Fibroblast of upper back skin (primary cell): Measurements from ENCODE around the gene TSPYL4.
"Not testable (repeated sequence)": the region's sequence is repeated elsewhere in the genome, so short reads cannot be mapped to it uniquely, and the experiment has no call there.

Source experiments
- DNase-seq: peaks from one replicate; pipeline ENCODE4 v3.0.0-alpha.2; 2013

Gene TSPYL4

DNA sequence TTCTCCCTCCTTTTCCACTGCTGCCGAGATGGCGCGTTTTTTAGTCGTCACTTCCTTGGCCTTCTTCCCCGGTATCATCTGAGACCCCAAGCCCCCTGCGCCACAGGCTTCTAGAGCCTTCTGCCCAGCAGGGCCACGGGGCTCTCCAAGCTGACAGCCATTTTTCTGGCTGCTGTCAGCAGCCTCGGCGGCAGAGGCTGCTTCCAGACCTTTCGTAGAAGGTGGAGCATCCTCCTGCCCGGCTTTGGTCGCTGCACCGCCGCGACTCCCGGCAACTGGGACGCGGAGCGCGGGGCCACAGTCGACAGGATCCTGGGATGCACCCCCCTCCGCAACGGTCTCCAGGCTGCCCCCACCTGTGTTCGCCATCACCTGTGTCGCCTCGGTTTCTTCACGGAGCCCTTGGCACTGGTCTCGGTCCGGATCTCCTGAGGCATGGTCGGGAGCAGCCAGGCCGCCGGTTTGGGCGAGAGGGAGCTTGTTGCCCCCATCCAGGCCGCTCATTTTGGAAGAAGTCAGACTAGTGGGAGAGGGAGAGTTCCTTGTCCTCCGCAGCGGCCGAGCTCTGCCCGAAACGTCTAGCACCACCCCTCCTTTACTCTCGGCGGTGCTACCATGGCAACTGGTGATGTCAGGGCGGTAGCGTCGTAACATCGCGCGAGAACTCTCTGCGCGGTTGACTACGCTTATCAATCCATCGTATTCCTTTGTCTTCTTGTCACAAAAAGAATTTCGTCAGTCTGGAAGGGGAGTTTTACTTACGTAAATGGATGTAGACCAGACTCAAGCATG is at the start of gene TSPYL4:
Gene TSPYL4 (minus strand): TSS at position 571 of the 792 bp plus-strand sequence. CDS start 67 bp downstream, at position 504.
- peak; percentile 98 for DNase-seq

DNA sequence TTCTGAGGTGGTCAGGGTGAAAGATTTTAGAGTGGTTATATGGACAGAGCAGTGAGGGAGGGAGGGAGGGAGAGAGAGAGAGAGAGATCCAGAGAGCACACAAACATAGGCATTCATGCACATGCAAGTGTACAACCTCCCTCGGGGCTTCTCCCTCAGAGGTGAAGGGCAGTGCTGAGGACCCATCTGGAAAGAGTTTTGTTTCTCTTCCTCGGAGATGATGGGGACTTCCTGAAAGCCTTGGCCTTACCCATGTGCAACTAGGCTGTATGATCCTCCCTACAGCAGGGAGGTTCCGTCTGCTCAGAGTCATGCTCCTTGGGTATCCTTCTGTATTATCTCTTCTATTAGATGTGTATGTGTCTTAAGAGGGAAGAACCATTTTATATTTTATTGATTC is 47.2 kb upstream of the TSPYL4 start:
- DNase-seq, result no peak

DNA sequence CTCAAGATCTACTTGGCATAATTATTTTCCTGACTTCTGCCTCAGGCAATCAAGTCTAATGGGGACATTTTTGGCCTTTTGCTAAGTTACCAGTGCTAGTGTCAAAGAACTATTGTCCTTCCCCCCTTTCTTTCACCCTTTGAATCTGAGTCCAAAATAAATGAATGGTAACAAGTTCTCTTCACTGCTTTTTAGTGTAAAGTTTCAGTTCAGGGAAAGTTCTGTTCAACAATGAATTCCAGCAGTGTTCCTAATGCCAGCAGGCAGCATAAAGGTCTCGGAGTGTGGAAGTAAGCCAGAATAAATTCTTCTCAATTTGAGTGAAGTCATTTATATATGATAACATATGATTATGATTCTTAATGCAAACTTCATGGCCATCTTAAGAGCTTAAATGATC is 46.7 kb upstream of the TSPYL4 start:
- DNase-seq, result no peak

DNA sequence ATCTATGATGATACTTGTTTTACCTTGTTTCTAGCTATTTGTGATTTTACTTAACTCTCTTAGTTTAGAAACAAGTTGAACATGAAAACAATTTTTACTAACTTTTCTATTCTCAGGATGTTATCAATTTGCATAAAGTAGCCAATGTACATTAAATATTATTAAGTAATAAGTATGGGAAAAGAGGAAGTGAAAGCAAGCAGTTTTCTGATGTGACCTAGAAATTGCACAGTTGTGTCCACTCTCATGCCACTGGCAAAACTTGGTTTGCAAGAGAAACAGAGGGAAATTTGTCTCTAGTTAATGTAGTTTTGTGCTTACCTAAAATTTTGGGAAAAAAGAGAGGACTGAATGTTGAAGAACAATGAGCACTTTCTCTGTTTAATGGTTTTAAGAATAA is 45.1 kb upstream of the TSPYL4 start:
- DNase-seq, result no peak

DNA sequence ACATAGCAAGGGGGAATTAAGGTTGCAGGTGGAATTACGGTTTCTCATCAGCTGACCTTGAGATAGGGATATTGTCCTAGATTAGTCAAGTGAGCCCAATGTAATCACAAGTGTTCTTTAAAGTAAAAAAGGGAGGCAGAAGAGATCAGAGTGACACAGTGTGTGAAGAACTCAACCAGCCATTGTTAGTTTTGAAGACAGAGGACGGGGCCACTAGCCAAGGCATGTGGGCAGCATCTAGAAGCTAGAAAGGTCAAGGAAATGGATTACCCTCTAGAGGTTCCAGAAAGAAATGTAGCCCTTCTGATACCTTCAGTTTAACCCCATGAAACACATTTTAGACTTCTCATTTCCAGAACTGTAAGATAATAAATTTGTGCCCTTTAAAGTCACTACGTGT is 44.4 kb upstream of the TSPYL4 start:
- DNase-seq, result no peak

DNA sequence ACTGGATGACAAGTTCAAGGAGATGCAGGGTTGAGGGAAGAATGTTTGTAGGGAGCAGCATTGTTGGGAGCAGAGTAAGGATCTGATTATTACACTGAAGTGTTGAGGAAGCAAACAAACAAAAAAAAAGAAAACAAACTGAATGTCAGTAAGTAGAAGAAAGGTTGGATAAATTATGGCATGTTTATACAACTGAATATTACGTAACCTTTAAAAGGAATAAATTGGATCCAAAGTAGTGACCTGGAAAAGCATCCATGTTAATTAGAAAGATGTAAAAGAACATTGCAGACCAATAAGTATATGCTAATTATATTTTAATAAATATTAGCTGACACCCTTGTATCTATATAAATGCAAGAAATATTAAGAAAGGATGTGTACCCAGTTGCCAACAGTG is 38.7 kb upstream of the TSPYL4 start:
- no peak for DNase-seq

DNA sequence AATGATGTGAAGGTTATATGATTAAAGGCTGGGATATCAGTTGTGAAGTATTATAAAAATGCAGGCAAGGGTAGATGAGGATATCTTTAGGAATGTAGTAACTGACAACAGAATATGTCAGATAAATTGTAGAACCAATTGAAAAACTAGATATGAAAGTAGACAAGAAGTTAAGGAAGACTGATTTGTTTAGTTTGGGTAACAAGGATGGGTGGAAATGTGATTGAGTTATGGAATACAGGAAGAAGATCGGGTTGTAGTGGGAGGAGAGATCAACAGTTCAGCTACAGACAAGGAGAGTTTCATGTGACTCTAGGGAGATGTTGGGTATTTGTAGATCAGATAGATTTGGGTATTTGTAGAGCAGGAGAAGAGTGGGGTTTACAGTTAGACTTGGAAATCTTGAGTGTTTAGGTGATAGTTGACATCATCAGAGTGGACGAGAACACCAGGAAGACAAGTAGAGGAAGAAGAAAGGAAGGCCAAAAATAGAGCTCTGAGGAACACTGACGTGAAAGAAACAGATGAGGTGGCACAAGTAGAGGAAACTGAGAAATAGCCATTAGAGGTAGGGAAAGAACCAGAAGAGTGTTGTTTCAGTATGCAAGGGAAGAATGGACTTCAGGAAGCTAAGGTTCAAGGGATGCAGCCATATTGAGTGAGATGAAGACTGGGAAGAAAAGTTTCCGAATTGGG is 38.0 kb upstream of the TSPYL4 start:
- DNase-seq, result peak; percentile 44

DNA sequence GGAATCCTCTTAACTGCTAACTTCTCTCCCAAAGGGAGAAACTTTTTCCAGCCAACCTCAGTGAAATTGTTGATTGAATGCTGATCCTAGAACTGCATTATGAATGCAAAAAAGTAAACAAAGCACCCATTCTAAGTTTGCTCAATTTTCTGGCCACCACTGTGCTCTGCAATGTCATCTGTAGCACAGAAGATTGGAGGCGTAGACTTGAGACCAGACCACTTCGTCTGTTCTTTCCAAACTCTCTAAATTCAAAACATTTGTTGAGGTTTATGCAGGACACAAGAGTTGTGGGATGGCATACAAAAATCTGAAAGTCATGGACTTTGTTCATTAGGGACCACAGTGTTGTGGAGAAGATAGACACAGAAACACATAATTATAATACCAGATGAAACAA is 36.9 kb upstream of the TSPYL4 start:
- no peak for DNase-seq

DNA sequence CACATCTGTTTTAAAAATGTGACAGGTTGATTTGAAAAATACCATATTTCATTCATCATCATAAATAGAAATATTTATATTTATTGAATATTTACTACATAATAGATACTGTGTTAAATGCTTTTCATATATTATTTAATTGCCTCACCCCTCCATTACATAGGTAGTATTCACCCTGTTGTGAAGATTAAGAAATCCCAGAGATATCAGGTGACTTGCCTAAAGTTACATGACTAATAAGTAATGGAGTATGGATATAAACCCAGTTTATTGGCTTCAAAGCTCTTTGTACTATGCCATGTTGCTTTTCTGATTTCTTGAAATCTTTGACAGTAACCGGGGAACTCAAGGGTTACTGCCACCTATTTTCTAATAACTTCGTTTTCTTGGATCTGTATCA is 36.0 kb upstream of the TSPYL4 start:
- DNase-seq, result no peak

DNA sequence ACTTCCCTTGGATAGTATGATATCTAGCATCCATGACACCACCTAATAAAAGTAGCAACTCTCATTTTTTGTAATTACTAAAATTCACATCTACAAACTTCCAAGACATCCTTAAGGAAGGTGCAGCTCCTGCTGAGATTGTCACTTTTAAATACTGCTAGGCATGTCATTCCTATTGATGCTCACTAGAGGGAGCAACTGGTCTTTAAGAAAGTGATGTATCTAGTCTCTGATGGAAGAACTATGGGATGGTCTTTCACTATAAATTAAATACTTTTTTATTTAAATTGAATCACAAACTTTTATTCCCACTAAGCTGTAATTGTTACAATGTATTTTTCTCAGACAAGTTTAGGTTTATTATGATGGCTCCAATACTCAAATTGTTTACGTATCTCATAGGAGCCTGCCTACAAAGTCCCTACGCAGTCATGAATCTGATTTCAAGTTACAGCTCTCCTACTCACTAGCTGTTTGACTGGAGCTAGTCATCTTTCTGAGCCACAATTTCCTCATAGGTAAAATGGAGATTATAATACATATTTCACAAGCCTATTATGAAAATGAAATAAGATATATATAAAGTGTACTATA is 33.9 kb upstream of the TSPYL4 start:
- DNase-seq, result peak; percentile 61

DNA sequence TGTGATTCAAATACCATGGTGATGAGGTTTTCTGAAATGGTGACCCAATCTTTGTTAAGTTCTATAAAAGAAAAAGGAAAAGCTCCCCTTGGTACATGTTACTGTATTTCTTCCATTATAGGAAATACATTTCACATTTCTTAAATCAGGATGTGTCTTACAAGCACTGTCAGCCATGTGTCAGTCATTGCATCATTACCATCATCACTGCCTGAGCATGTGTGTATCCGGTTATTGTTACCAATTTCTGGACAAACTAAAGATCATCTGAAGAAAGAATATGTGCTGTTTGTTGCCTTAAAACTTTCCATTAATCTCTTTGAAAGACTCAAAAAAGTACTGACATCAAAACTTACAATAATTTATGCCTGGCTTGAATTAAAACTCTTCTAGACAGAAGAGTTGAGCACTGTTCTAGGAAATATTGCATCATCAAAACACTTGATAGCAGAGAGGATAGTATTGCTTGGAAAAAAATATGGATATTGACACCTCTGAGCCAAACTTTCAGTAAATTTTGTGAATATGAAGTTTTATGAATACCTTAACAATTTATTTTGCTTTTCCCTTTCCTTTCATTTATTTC is 33.0 kb upstream of the TSPYL4 start:
- DNase-seq, result peak; percentile 44

DNA sequence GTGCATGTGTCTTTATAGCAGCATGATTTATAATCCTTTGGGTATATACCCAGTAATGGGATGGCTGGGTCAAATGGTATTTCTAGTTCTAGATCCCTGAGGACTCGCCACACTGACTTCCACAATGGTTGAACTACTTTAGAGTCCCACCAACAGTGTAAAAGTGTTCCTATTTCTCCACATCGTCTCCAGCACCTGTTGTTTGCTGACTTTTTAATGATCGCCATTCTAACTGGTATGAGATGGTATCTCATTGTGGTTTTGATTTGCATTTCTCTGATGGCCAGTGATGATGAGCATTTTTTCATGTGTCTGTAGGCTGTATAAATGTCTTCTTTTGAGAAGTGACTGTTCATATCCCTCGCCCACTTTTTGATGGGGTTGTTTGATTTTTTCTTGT is 31.1 kb upstream of the TSPYL4 start:
- not testable (repeated sequence) for DNase-seq

DNA sequence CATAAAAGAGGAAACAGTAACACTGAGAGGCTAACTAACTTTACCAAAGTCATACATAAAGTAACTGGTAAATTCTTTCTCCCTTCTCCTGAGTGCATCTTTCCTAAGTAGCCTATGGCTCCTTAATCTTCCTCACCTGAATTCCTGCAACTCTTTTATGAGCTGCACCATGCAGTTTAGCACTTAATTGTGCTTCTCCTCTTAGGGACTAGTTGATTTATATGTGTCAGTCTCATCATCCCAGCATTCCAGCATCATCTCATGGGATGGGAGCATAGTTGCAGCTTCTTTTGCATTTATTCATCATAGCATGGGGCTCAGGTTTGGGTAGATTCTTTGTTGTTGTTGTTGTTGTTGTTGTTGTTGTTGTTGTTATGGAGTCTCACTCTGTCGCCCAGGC is 29.3 kb upstream of the TSPYL4 start:
- DNase-seq, result no peak

DNA sequence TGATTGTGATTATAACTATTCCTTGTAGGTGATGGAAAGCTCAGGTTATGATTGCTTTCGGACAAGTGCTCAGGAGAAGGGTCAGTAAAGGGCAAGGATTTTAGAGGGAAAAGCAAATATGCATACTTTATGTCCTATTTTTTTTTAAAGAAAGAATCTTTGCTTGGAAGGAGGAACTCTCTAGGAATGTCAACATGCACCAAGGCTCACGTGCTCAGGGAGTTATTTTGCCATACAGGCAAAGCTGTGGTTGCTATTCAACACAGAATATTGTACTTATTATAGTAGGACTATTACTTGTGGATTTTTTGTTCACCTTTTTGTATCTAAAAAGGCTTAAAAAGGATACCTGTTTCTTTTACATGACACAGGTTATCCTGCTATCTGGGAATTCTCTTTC is 28.8 kb upstream of the TSPYL4 start:
- no peak for DNase-seq

DNA sequence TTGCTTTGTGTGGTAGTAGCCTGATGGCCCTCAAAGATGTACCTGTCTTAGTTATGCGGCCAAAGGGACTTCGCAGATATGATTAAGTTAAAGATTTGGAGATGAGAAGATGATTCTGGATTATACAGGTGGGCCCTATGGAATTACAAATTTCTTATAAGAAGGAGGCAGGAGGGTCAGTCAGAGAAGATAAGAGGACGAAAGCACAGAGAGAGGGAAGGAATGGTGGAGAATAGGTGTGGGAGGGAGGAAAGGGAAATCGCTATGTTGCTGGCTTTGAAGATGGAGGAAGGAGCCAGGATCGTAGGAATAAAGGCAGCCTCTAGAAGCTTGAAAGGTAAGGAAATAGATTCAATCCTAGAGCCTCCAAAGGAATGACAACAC is 27.1 kb upstream of the TSPYL4 start:
- DNase-seq, result no peak

DNA sequence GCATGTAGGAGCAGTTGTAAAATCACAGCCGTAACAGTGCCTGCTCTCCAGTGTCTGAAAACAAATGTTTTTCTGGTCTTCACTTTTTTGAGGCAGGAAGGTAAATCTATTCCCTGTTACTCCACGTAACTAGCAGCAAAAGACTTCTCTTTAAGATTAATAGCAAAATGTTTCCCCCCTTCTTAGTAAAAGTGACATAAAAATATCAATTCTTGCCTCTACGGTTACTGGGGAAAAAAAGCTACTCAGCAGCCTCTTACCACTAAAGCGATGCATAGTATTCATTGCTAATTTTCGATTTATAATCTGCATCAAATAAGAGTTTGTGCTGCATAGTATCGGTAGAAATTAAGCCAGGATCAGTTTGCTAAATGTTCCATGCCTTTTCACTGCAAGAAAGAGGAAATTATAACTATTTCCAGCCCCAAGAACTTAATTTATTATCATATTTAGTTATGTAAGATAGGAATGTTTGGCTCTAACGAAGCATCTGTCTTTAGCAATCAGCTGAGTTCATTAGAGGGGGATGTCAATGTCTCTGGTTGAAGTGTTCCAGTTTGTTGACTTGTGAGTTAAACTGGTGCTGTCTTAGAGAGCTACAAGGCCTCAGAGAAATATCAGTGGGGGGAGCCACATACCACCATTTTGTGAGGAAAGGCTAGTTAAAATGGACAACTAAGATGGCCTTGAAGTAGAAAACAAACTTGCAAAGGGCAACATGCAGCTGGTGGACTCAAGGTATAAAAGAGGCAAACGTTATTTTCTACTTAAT is 26.5 kb upstream of the TSPYL4 start:
- DNase-seq, result no peak

DNA sequence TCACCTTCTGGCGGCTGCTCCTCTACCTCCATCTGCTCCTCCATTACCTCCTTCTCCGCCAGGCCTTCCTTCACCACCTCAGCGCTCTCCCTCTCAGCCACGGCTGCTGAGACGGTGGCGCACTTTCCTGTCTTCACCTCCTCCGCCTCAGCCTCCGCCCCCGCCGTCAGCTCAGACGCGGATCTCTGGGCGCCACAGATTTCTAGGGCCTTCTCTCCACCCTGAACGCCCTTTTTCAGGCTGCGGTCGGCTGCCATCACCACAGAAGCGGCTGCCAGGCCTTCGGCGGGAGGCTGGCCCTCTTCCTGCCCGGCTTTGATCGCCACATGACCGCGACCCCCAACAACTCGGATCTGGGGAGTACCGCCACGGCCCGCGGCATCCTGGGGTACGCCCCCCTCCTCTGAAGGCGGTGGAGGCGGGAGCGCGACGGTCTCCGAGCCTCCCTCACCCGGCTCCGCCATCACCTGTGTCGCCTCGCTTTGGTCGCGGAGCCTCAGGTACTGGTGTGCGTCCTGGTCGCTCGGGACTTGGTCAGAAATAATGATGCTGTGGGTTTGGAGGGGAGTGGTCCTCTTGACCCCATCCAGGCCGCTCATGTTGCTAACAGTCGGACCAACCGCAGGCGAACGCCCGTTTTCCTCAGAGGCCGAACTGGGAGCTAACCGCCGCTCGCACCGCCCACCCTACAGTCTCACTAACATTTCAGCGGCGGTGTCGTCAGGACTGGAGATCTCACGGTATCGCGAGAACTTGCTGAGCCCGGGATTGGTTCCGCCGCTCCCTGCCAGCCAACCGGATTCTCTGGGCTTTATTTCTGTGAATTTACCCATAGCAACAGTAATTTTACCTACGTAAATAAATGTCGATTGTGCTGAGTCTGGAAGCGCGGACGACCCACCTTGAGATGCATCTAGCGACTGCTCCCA is 25.6 kb upstream of the TSPYL4 start, which contains the start of gene TSPYL1:
Gene TSPYL1 (minus strand): TSS at position 699 of the 929 bp plus-strand sequence. CDS start 100 bp downstream, at position 599.
- DNase-seq, result peak; percentile 97

DNA sequence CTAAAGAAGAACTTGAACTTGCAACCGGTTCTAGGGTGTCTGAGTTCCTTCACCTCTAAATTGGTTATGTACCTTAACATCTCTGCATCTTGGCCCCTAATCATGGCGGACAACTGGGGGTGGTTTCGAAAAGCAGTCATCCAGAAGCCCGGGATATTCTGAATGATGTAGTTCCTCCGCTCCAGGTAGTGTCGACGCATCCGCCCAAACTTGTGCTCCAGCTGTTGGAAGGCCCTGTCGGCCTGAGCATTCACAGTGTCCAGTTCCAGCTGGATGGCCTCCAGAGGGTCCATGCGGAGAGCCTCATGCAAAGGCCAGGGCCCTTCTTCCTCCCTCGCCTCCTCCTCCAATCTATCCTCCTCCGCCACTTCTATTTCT is 25.0 kb upstream of the TSPYL4 start:
- no peak for DNase-seq

DNA sequence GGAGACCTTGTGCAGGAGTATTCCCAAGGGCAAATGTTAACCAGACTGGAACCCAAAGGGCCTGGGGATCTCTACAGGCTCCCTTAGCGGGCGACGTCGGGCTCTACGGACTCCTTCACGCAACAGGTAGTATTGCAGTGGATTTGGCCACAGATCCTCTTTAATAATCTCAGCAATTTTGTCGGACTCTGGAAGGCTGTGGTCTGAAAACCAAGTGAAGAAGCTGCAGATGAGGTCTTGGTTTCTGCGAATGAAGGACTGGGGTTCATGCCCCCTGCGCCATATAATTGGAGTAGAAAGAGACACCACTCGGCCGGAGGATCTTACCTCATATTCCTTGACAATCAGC is 24.6 kb upstream of the TSPYL4 start:
- no peak for DNase-seq

DNA sequence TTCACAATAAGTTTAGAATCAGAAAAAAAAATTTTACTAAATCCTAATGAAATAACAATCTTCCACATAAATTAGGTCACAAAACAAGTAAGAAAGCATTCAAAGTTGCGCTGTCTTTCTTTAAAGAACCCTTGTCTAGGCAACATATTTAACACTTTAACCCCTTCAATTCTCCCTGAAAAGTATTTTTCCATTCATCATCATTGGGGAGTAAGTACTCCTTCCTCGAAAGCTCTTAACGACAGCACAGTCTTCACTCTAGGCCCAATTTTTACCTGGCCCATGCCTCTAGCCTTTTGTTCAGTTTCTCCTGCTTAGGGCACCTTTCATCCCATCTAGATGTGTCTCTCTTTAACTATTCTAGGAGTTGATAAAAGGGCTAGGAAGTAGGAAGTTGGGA is 23.2 kb upstream of the TSPYL4 start:
- no peak for DNase-seq

DNA sequence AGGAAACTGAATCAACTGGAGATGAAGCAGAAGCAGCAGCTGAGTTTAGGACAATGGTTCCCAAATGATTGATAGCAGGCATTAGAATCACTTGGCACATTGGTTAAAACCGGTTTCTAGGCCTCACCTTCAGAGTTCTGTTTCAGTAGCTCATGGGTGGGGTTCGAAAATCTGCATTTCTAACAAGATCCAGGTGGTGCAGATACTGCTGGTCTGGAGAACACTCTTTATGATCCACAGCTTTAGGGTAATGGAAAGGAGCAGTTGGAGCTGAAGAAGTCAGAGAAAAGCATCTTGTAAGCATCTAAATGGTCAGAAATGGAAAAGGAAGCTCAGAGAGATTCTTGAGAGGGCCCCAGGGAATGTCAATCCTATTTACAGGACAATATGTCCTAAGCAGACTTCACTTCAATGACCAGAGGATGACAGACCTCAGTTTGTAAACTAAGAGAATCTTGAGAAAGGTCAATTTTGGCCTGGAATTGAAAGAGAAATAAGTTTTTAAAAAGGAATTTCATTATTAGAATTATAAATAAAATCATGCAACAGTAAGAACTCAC is 17.4 kb upstream of the TSPYL4 start:
- DNase-seq, result no peak
